ENCODE measurements around the gene PSME3. TPM values are rescaled to one million over a fixed set of nuclear protein-coding genes. Genes with fewer than 3 reads are reported as not detected.

PSME3 gene
- total RNA-seq, 1 experiment from 2014 or later: 222 TPM

DNA sequence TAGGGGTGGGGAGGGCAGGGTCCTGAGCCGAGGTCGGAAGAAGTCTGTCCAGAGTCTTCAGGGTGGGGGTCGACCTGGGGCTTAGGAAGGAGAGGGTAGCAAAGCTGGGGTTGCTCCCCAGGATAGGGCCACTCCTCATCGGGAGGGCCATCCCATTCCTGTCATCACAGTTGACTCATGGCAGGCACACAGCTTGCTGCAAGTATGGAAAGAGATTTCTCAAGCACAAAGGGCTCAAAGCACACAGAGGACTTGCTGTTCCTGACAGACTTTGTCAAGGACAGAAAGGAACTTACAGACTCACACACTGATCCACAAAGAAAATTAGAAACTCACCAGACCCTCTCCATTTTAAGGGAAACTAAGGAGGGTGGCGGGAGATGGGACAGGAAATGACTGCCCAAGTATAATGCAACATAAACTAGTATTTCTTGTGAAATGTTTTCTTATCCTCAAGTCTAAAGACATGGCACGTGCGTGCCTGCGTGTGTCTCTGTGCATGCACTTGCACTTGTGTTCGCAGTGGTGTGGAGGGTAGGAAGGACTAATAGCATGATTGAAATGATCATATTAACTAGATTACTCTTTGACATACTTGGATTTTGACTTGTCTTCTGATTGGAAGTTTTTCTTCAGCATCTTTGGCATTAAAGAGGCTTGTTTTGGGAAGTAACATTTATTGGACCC is 13.5 kb downstream of the PSME3 start:
- no peaks in the 10 kb centered on the region for H3K9me3 ChIP-seq (ENCODE audit: control insufficient read depth, low read depth, low read length)
- H3K4me2 ChIP-seq (ENCODE audit: insufficient read depth, insufficient read length, low read length): no peak overlapping the region
- Mint-ChIP-seq H3K4me1 (peaks cover 6 to 8% of the 10 kb centered on the region in 2 experiments; a peak in 2 of 4 replicates), H3K27ac (peak overlapping the region in 1 of 3 experiments; percentile 49; a peak in 2 of 7 replicates), H3K9me3 (no peaks in the 10 kb centered on the region; a peak in 1 of 5 replicates), H3K27me3 (ENCODE audit: low read depth) (no peaks in the 10 kb centered on the region), H3K36me3 (ENCODE audit: insufficient read depth in 1 of 3, low read depth in 3 of 3) (peaks cover 26 to 42% (median 38%) of the 10 kb centered on the region in 3 experiments; a peak in 6 of 7 replicates), H3K4me3 (no peak overlapping the region; a peak in 2 of 5 replicates)
- no peak overlapping the region for H3K56ac ChIP-seq (ENCODE audit: insufficient read length, low read depth, low read length)
- no peak overlapping the region for H2BK120ac ChIP-seq (ENCODE audit: low read depth, low read length, poor library complexity, severe bottlenecking)
- no peak overlapping the region for H2AFZ ChIP-seq (ENCODE audit: low read length)
- H3K23ac ChIP-seq (ENCODE audit: insufficient read length, low read depth, low read length): no peak overlapping the region
- TF ChIP-seq, protein P1, sequence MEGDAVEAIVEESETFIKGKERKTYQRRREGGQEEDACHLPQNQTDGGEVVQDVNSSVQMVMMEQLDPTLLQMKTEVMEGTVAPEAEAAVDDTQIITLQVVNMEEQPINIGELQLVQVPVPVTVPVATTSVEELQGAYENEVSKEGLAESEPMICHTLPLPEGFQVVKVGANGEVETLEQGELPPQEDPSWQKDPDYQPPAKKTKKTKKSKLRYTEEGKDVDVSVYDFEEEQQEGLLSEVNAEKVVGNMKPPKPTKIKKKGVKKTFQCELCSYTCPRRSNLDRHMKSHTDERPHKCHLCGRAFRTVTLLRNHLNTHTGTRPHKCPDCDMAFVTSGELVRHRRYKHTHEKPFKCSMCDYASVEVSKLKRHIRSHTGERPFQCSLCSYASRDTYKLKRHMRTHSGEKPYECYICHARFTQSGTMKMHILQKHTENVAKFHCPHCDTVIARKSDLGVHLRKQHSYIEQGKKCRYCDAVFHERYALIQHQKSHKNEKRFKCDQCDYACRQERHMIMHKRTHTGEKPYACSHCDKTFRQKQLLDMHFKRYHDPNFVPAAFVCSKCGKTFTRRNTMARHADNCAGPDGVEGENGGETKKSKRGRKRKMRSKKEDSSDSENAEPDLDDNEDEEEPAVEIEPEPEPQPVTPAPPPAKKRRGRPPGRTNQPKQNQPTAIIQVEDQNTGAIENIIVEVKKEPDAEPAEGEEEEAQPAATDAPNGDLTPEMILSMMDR (conservative IDR thresholded peaks at IDR 0.05): no peak
- no peak overlapping the region for H2BK5ac ChIP-seq (ENCODE audit: insufficient read length, low read length)
- H3K18ac ChIP-seq (ENCODE audit: insufficient read length, low read depth, low read length): no peak overlapping the region
- no peaks in the 10 kb centered on the region for H3K4me1 ChIP-seq (ENCODE audit: insufficient read depth, low read length)
- no peak overlapping the region for H2BK20ac ChIP-seq (ENCODE audit: low read depth, low read length, poor library complexity, severe bottlenecking)
- WGBS (ENCODE audit: extremely low coverage, insufficient read length, low lambda C conversion rate): no CpG with 5 or more reads among the region's 9 CpGs
- H3T11ph ChIP-seq (ENCODE audit: low read length): no peak overlapping the region
- H2BK15ac ChIP-seq (ENCODE audit: low read depth, low read length): no peak overlapping the region
- no peaks in the 10 kb centered on the region for H3K79me2 ChIP-seq (ENCODE audit: insufficient read depth, low read length)
- H4K8ac ChIP-seq (replicated peaks; ENCODE audit: insufficient read length, low read depth, low read length): no peak overlapping the region
- H3K4ac ChIP-seq (ENCODE audit: low read depth, low read length): no peak overlapping the region
- H4K91ac ChIP-seq (ENCODE audit: insufficient read length, low read depth, low read length): no peak overlapping the region
- no peak overlapping the region for H4K5ac ChIP-seq (ENCODE audit: insufficient read length, low read depth, low read length)
- H3K27ac ChIP-seq (ENCODE audit: insufficient read length, low read depth, low read length): no peak overlapping the region
- H3K9ac ChIP-seq (ENCODE audit: extremely low read depth, insufficient read length, low read length): no peak overlapping the region
- H4K20me1 ChIP-seq (ENCODE audit: control insufficient read depth, insufficient read depth, insufficient read length): no peaks in the 10 kb centered on the region
- no peaks in the 10 kb centered on the region for H3K79me1 ChIP-seq (ENCODE audit: insufficient read depth, low read depth, low read length, poor library complexity, severe bottlenecking)
- no peaks in the 10 kb centered on the region for H3K23me2 ChIP-seq (ENCODE audit: insufficient read length, low read depth, low read length, poor library complexity, severe bottlenecking)
- H3K27me3 ChIP-seq (ENCODE audit: insufficient read depth, low read length): no peaks in the 10 kb centered on the region
- DNase-seq: no peak
- no peak overlapping the region for H3K14ac ChIP-seq (ENCODE audit: insufficient read depth, low read length)
- H2AK5ac ChIP-seq (ENCODE audit: insufficient read length, low read length): no peak overlapping the region
- H2BK12ac ChIP-seq (ENCODE audit: insufficient read length, low read depth, low read length): no peak overlapping the region
